Measurements from ENCODE around the gene KIF11.

KIF11 gene

GRCh38 chr10:92692697-92693533 lies 100.0 kb downstream of the KIF11 start:
- in situ Hi-C loops (cut with HindIII; ENCODE audit: low pct_ligation_motif_present, low sequenced_read_pairs) = no loop called here

GRCh38 chr10:92693534-92693893 lies 100.6 kb downstream of the KIF11 start:
- no peaks in the 10 kb centered on the region for H3K27me3 ChIP-seq (replicated peaks)
- DNase-seq = no peak
- in situ Hi-C loops (cut with HindIII; ENCODE audit: low pct_ligation_motif_present, low sequenced_read_pairs) = no loop called here
- no peaks in the 10 kb centered on the region for H3K36me3 ChIP-seq (replicated peaks)
- no peak overlapping the region for H3K27ac ChIP-seq
- TF ChIP-seq CTCF (IDR thresholded peaks at IDR 0.05; ENCODE audit: low read depth, low read length, missing control alignments) = no peak
- no peak overlapping the region for H3K4me3 ChIP-seq (ENCODE audit: low read depth, low read length)

More at GRCh38 chr10:92692697-92693533, 100.0 kb downstream of the KIF11 start:
- no peaks in the 10 kb centered on the region for H3K27me3 ChIP-seq (replicated peaks)
- TF ChIP-seq CTCF (IDR thresholded peaks at IDR 0.05; ENCODE audit: low read depth, low read length, missing control alignments) = no peak
- DNase-seq = no peak
- no peaks in the 10 kb centered on the region for H3K36me3 ChIP-seq (replicated peaks)
- no peak overlapping the region for H3K27ac ChIP-seq
- H3K4me3 ChIP-seq (ENCODE audit: low read depth, low read length) = no peak overlapping the region

GRCh38 chr10:92695679-92696605 lies 103.0 kb downstream of the KIF11 start:
- in situ Hi-C loops (cut with HindIII; ENCODE audit: low pct_ligation_motif_present, low sequenced_read_pairs) = no loop called here
- H3K4me3 ChIP-seq (ENCODE audit: low read depth, low read length) = peak overlapping the region; percentile 55
- peak overlapping the region; percentile 71 for H3K27ac ChIP-seq
- DNase-seq = peak; percentile 42
- no peak for TF ChIP-seq CTCF (IDR thresholded peaks at IDR 0.05; ENCODE audit: low read depth, low read length, missing control alignments)
- no peaks in the 10 kb centered on the region for H3K27me3 ChIP-seq (replicated peaks)
- no peaks in the 10 kb centered on the region for H3K36me3 ChIP-seq (replicated peaks)

- Histone ChIP-seq H3K36me3 (replicated peaks) (no peaks in the 10 kb centered on the region), H3K27ac (no peak overlapping the region), H3K4me3 (ENCODE audit: low read depth, low read length) (no peak overlapping the region), H3K27me3 (replicated peaks) (no peaks in the 10 kb centered on the region)
- TF ChIP-seq CTCF (IDR thresholded peaks at IDR 0.05; ENCODE audit: low read depth, low read length, missing control alignments) = peak; percentile 6
- in situ Hi-C loops (cut with HindIII; ENCODE audit: low pct_ligation_motif_present, low sequenced_read_pairs) = no loop called here
- no peak for DNase-seq
Observed at GRCh38 chr10:92696606-92697383, 103.9 kb downstream of the KIF11 start.

- DNase-seq = no peak
- Histone ChIP-seq H3K36me3 (replicated peaks) (no peaks in the 10 kb centered on the region), H3K27ac (no peak overlapping the region), H3K27me3 (replicated peaks) (no peaks in the 10 kb centered on the region), H3K4me3 (ENCODE audit: low read depth, low read length) (no peak overlapping the region)
- TF ChIP-seq CTCF (IDR thresholded peaks at IDR 0.05; ENCODE audit: low read depth, low read length, missing control alignments) = no peak
- in situ Hi-C loops (cut with HindIII; ENCODE audit: low pct_ligation_motif_present, low sequenced_read_pairs) = no loop called here
Observed at GRCh38 chr10:92697663-92698511, 105.0 kb downstream of the KIF11 start.

All from brain microvascular endothelial cell (primary cell).